MM.1S (cell line): ENCODE measurements around the gene METTL16.

Experiments used
- EZH2phosphoT487 ChIP-seq: fragments of 300-600 bp; sonication (generic); IDR thresholded peaks from 2 replicates; pipeline ENCODE4 v1.6.1; 2018; ENCODE audit warnings: antibody characterized with exemption, low read length
- TF ChIP-seq, protein P1 (sequence below): fragments of 300-600 bp; sonication (generic); IDR thresholded peaks from 2 replicates; pipeline ENCODE4 v1.5.1; 2016; ENCODE audit warnings: antibody characterized with exemption, low read length, mixed read lengths

DNA sequence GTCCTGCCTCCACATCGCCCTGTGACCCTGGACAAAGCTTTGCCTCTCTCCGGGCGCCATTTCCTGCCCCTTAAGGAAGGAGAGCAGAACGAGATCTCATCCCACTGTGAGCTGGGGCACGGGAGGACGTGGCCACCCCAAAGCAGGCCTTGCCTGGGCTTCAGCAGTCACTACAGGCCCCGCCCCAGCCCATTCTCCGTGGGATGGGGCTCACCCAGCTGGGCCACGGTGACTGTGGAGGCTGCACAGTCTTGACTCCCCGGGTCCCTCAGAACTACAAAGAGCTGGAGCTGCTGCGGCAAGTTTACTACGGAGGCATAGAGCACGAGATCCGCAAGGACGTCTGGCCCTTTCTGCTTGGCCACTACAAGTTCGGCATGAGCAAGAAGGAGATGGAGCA lies 139.0 kb downstream of the METTL16 start:
- TF ChIP-seq, protein P1, sequence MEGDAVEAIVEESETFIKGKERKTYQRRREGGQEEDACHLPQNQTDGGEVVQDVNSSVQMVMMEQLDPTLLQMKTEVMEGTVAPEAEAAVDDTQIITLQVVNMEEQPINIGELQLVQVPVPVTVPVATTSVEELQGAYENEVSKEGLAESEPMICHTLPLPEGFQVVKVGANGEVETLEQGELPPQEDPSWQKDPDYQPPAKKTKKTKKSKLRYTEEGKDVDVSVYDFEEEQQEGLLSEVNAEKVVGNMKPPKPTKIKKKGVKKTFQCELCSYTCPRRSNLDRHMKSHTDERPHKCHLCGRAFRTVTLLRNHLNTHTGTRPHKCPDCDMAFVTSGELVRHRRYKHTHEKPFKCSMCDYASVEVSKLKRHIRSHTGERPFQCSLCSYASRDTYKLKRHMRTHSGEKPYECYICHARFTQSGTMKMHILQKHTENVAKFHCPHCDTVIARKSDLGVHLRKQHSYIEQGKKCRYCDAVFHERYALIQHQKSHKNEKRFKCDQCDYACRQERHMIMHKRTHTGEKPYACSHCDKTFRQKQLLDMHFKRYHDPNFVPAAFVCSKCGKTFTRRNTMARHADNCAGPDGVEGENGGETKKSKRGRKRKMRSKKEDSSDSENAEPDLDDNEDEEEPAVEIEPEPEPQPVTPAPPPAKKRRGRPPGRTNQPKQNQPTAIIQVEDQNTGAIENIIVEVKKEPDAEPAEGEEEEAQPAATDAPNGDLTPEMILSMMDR, result no peak
- no peak for TF ChIP-seq EZH2phosphoT487
